Activated B cell treated with CpG ODN at 0.5 μM for 24 hours (primary cell): ENCODE results near the gene EVA1A. TPM values are rescaled to one million over a fixed set of nuclear protein-coding genes. Genes with fewer than 3 reads are reported as not detected.

Source experiments
- ATAC-seq: fragments of 200-7000 bp; cut with Tn5 transposase; one replicate; pipeline ENCODE4 v1.10.0; 2021; ENCODE audit warnings: low read depth, mild to moderate bottlenecking, moderate library complexity
- CTCF ChIA-PET: fragments of 350-600 bp; sonication (Branson Sonifier 250); formaldehyde crosslinking; loops from one replicate; lab custom pipeline; 2021; ENCODE audit warnings: antibody characterized with exemption; lab: Charles Lee
- POLR2A ChIA-PET: fragments of 350-600 bp; sonication (Branson Sonifier 250); formaldehyde crosslinking; loops from one replicate; lab custom pipeline; 2021; ENCODE audit warnings: antibody characterized with exemption; lab: Charles Lee
- DNase-seq: peaks from one replicate; pipeline ENCODE4 v3.0.0; 2022
- H3K27ac Mint-ChIP-seq: one replicate; pipeline ENCODE4 v1.8.0; 2020; ENCODE audit warnings: mixed read lengths
- H3K27me3 Mint-ChIP-seq: one replicate; pipeline ENCODE4 v1.8.0; 2021; ENCODE audit warnings: mixed read lengths
- H3K36me3 Mint-ChIP-seq: one replicate; pipeline ENCODE4 v1.8.0; 2021; ENCODE audit warnings: low read depth, mixed read lengths
- H3K4me1 Mint-ChIP-seq: one replicate; pipeline ENCODE4 v1.8.0; 2021; ENCODE audit warnings: mixed read lengths
- H3K4me3 Mint-ChIP-seq: one replicate; pipeline ENCODE4 v1.8.0; 2020; ENCODE audit warnings: mild to moderate bottlenecking, mixed read lengths
- H3K9me3 Mint-ChIP-seq: one replicate; pipeline ENCODE4 v1.8.0; 2020; ENCODE audit warnings: mixed read lengths
- intact Hi-C: fragments of 100-400 bp; cut with micrococcal nuclease; formaldehyde crosslinking; loops from one replicate; pipeline ENCODE4 v1.15.1; 2024
- total RNA-seq: library from RNA; stranded (reverse); gene quantifications from 2 replicates; pipeline ENCODE4 v1.2.3, GENCODE V29; 2022
- TF ChIP-seq, protein P1 (sequence below): fragments of 200-600 bp; IDR thresholded peaks from one replicate; pipeline ENCODE4 v1.8.0; 2022; ENCODE audit warnings: antibody characterized with exemption, mild to moderate bottlenecking

EVA1A gene
- total RNA-seq, 1 donor from 2014 or later, result not detected

DNA sequence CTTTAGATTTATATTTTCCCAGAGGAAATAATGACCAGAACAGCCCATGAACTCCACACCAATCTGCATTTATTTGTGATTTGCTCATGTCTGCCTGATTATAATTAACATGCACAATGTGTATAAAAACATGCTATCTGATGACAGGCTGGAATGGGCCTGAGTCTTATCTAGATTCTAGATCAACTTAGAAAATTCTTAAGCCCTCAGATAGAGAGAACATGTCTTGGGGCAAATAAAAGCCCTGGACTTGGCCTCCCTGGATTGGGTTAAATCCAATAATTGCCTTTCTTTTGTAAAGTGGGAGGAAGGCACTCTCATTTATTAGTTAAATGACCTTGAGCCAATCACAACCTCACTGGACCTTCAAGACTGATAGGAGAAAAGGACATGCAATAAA lies 61.8 kb downstream of the EVA1A start:
- H3K27me3 Mint-ChIP-seq, result peaks cover 4% of the 10 kb centered on the region
- intact Hi-C loops, result no loop called here
- ATAC-seq, result no peak
- no peak for DNase-seq
- TF ChIP-seq, protein P1, sequence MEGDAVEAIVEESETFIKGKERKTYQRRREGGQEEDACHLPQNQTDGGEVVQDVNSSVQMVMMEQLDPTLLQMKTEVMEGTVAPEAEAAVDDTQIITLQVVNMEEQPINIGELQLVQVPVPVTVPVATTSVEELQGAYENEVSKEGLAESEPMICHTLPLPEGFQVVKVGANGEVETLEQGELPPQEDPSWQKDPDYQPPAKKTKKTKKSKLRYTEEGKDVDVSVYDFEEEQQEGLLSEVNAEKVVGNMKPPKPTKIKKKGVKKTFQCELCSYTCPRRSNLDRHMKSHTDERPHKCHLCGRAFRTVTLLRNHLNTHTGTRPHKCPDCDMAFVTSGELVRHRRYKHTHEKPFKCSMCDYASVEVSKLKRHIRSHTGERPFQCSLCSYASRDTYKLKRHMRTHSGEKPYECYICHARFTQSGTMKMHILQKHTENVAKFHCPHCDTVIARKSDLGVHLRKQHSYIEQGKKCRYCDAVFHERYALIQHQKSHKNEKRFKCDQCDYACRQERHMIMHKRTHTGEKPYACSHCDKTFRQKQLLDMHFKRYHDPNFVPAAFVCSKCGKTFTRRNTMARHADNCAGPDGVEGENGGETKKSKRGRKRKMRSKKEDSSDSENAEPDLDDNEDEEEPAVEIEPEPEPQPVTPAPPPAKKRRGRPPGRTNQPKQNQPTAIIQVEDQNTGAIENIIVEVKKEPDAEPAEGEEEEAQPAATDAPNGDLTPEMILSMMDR, result no peak
- ChIA-PET POLR2A (no interaction called here), CTCF (no interaction called here)
- no peaks in the 10 kb centered on the region for H3K4me1 Mint-ChIP-seq
- H3K4me3 Mint-ChIP-seq, result no peak overlapping the region
- no peaks in the 10 kb centered on the region for H3K9me3 Mint-ChIP-seq
- H3K27ac Mint-ChIP-seq, result no peak overlapping the region
- no peaks in the 10 kb centered on the region for H3K36me3 Mint-ChIP-seq

GRCh38 chr2:75497256-75497655 lies 63.5 kb downstream of the EVA1A start:
- intact Hi-C loops, result no loop called here
- Mint-ChIP-seq H3K27ac (no peak overlapping the region), H3K27me3 (peaks cover 9% of the 10 kb centered on the region), H3K36me3 (no peaks in the 10 kb centered on the region), H3K4me1 (no peaks in the 10 kb centered on the region), H3K9me3 (no peaks in the 10 kb centered on the region), H3K4me3 (no peak overlapping the region)
- CTCF ChIA-PET, result no interaction called here
- TF ChIP-seq, protein P1, result no peak
- ATAC-seq (no peak), DNase-seq (no peak)
- POLR2A ChIA-PET, result no interaction called here

DNA sequence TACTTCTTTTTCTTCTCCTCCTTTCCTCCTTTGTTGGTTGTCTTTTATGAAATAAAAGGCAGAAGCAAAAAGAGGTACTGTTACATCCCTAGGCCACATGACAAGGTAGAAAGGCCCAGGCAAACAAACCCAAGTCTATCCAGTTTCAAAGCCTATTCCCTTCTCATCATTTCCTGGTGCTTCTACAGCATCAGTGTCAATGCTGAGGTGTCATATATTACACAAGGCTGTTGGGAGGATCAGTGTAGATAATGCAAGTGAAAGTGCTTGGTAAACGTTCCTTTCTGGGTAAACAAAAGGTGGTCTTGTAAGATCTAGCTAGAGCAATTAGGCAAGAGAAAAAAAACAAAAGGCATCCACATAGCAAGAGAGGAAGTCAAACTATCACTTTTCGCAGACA lies 64.9 kb downstream of the EVA1A start:
- Mint-ChIP-seq H3K4me1 (no peaks in the 10 kb centered on the region), H3K27ac (no peak overlapping the region), H3K4me3 (no peak overlapping the region), H3K36me3 (no peaks in the 10 kb centered on the region), H3K27me3 (peaks cover 9% of the 10 kb centered on the region), H3K9me3 (no peaks in the 10 kb centered on the region)
- ChIA-PET CTCF (no interaction called here), POLR2A (no interaction called here)
- TF ChIP-seq, protein P1, result no peak
- intact Hi-C loops, result no loop called here
- ATAC-seq (no peak), DNase-seq (no peak)

- ATAC-seq, result no peak
- Mint-ChIP-seq H3K4me1 (no peaks in the 10 kb centered on the region), H3K4me3 (no peak overlapping the region), H3K27ac (no peak overlapping the region), H3K36me3 (no peaks in the 10 kb centered on the region), H3K9me3 (no peaks in the 10 kb centered on the region), H3K27me3 (peaks cover 14% of the 10 kb centered on the region)
- TF ChIP-seq, protein P1, result no peak
- intact Hi-C loops, result no loop called here
- CTCF ChIA-PET, result no interaction called here
- POLR2A ChIA-PET, result no interaction called here
- DNase-seq, result no peak
Measured at GRCh38 chr2:75494137-75494769, 66.5 kb downstream of the EVA1A start.

GRCh38 chr2:75493230-75493629 lies 67.5 kb downstream of the EVA1A start:
- peaks cover 22% of the 10 kb centered on the region for H3K27me3 Mint-ChIP-seq
- no peak for ATAC-seq
- no peak overlapping the region for H3K4me3 Mint-ChIP-seq
- no peaks in the 10 kb centered on the region for H3K4me1 Mint-ChIP-seq
- intact Hi-C loops, result no loop called here
- POLR2A ChIA-PET, result no interaction called here
- no peaks in the 10 kb centered on the region for H3K36me3 Mint-ChIP-seq
- CTCF ChIA-PET, result no interaction called here
- H3K27ac Mint-ChIP-seq, result no peak overlapping the region
- no peaks in the 10 kb centered on the region for H3K9me3 Mint-ChIP-seq
- DNase-seq, result no peak
- TF ChIP-seq, protein P1, result no peak
